ENCODE results near the gene SASH1. TPM values are rescaled to one million over a fixed set of nuclear protein-coding genes. Genes with fewer than 3 reads are reported as not detected.
A peak's percentile ranks its signal among the peaks of the same experiment; 100 is the strongest.

Gene SASH1
- total and polyA plus RNA-seq, 2 of the 8 experiments (the other 6 are each of a cell fraction or from before 2014, with no cell fraction given): 6.0 to 20.2 TPM

- ChIA-PET CTCF (ENCODE audit: partially characterized antibody) (interaction anchor here (1.3 kb wide), 1 partner anchor 178 kb away, joined by 3 read pairs; no protein-coding TSS in a partner anchor), POLR2A (ENCODE audit: partially characterized antibody) (interaction anchor here (0.6 to 1.5 kb wide), 2 partner anchors 12 to 66 kb away, joined by 4 read pairs; no protein-coding TSS in a partner anchor)
- peaks cover 0 to 71% of the 10 kb centered on the region in 2 experiments; a peak in 2 of 4 replicates for H3K79me2 ChIP-seq (ENCODE audit: control insufficient read depth in 1 of 2, insufficient read depth in 2 of 2, low read length in 2 of 2)
- H2AK5ac ChIP-seq (ENCODE audit: low read depth, low read length): no peak overlapping the region
- DNase-seq (ENCODE audit: low read depth in 1 of 2, low spot score in 2 of 2): no peak
- FAIRE-seq: no peak
- H3K9me3 ChIP-seq (ENCODE audit: insufficient read depth in 2 of 2, low read depth in 1 of 2, low read length in 1 of 2): no peaks in the 10 kb centered on the region
- H4K20me1 ChIP-seq (replicated peaks in 1 of 2; ENCODE audit: control insufficient read depth in 1 of 2, insufficient read depth in 2 of 2, low read length in 2 of 2): peaks cover 0 to 2% of the 10 kb centered on the region in 2 experiments
- H2BK5ac ChIP-seq (ENCODE audit: low read depth, low read length): no peak overlapping the region
- H4K8ac ChIP-seq (ENCODE audit: extremely low read depth, insufficient read depth, low read length): no peak overlapping the region
- TF ChIP-seq CEBPB (IDR thresholded peaks at IDR 0.05; ENCODE audit: low read depth, low read length): peak; percentile 40; the same call in 1 of the 2 replicates
- TF ChIP-seq CREB1 (IDR thresholded peaks at IDR 0.05): no peak
- WGBS, 2 experiments (ENCODE audit: extremely low coverage in 1 of 2, insufficient coverage in 1 of 2, insufficient read length in 1 of 2, insufficient replicate concordance in 2 of 2, low coverage in 1 of 2, low lambda C conversion rate in 2 of 2, missing lambda C conversion rate in 1 of 2): 81% methylated on average over 5 of the region's 7 CpGs; no CpG with 5 or more reads in 1 of the 2 experiments
- no peaks in the 10 kb centered on the region for H3K23me2 ChIP-seq (ENCODE audit: low read depth, low read length)
- H3K14ac ChIP-seq (ENCODE audit: insufficient read length): no peak overlapping the region
- H3K4me3 ChIP-seq (ENCODE audit: extremely low read depth in 1 of 4, insufficient read depth in 2 of 4, low read depth in 3 of 4, low read length in 4 of 4): no peak overlapping the region
- H3K23ac ChIP-seq (ENCODE audit: insufficient read length): no peak overlapping the region
- H3K4me2 ChIP-seq (ENCODE audit: insufficient read depth in 1 of 2, low read depth in 2 of 2, low read length in 2 of 2): no peak overlapping the region
- H2BK20ac ChIP-seq (ENCODE audit: low read length): no peak overlapping the region
- no peak overlapping the region for H3K18ac ChIP-seq (ENCODE audit: extremely low read depth, low read length)
- H3K4ac ChIP-seq (replicated peaks; ENCODE audit: insufficient read length, low read depth, low read length): no peak overlapping the region
- no peak overlapping the region for H4K91ac ChIP-seq (replicated peaks; ENCODE audit: insufficient read length, low read length)
- 0 out of 8 replicates have a peak, but pooled peaks cover 0 to 2% (median 0%) of the 10 kb centered on the region in 4 experiments for H3K36me3 ChIP-seq (ENCODE audit: control insufficient read depth in 2 of 4, insufficient read depth in 4 of 4, low read length in 3 of 4)
- H2BK120ac ChIP-seq (replicated peaks; ENCODE audit: low read depth, low read length): no peak overlapping the region
- H2AFZ ChIP-seq (ENCODE audit: low read length): no peak overlapping the region
- no peak overlapping the region for H2BK12ac ChIP-seq (ENCODE audit: low read depth, low read length)
- no peak overlapping the region for H3K27ac ChIP-seq (ENCODE audit: low read depth, low read length)
- H3K79me1 ChIP-seq (ENCODE audit: low read depth, low read length): peaks cover 3% of the 10 kb centered on the region
- peak overlapping the region; percentile 46; the same call in 1 of the 2 replicates for H2BK15ac ChIP-seq (ENCODE audit: low read length)
- peaks cover 0 to 7% (median 1%) of the 10 kb centered on the region in 4 experiments; a peak in 2 of 7 replicates for H3K4me1 ChIP-seq (replicated peaks in 1 of 4; ENCODE audit: control insufficient read depth in 3 of 4, insufficient read depth in 4 of 4, low read length in 3 of 4)
- no peak overlapping the region for H3K56ac ChIP-seq (replicated peaks; ENCODE audit: insufficient read length, low read depth, low read length)
- no peak overlapping the region for H4K5ac ChIP-seq (ENCODE audit: insufficient read length, low read depth, low read length)
- no peak overlapping the region for H3K9ac ChIP-seq (replicated peaks in 1 of 4; ENCODE audit: extremely low read depth in 1 of 4, low read depth in 3 of 4, low read length in 3 of 4)
- no peaks in the 10 kb centered on the region for H3K27me3 ChIP-seq (replicated peaks in 1 of 4; ENCODE audit: control insufficient read depth in 3 of 4, extremely low read depth in 1 of 4, insufficient read depth in 3 of 4, low read length in 3 of 4)
Observed at GRCh38 chr6:148358196-148358785, 15.7 kb downstream of the SASH1 start.

Measured in H1 (cell line).